ENCODE results near the gene NOTUM.

DNA sequence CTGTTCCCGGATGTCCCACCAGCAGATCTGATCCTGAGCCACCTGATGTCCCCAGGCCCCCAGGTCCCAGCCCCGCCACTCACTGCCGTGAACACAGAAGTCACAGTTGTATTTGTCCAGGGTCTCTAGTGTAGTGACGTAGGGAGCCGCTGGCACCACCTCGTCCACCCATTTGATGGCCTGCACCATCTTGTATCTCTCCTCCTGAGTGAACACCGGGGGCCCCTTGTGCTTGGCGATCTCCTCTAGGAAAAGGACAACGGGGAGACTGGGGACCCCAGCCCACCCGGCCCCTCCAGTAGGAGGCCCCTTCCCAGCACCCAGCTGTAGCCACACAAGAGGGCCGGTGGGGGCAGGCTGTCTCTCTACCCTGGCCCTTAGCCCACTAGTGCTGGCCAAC is 52.2 kb downstream of the NOTUM start:
- TF ChIP-seq, protein P1, sequence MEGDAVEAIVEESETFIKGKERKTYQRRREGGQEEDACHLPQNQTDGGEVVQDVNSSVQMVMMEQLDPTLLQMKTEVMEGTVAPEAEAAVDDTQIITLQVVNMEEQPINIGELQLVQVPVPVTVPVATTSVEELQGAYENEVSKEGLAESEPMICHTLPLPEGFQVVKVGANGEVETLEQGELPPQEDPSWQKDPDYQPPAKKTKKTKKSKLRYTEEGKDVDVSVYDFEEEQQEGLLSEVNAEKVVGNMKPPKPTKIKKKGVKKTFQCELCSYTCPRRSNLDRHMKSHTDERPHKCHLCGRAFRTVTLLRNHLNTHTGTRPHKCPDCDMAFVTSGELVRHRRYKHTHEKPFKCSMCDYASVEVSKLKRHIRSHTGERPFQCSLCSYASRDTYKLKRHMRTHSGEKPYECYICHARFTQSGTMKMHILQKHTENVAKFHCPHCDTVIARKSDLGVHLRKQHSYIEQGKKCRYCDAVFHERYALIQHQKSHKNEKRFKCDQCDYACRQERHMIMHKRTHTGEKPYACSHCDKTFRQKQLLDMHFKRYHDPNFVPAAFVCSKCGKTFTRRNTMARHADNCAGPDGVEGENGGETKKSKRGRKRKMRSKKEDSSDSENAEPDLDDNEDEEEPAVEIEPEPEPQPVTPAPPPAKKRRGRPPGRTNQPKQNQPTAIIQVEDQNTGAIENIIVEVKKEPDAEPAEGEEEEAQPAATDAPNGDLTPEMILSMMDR (IDR thresholded peaks at IDR 0.05 in 4 of 5, conservative IDR thresholded peaks at IDR 0.05 in 1 of 5): no peak
- TF ChIP-seq POLR2A (IDR thresholded peaks at IDR 0.05): no peak

Measured in gastrocnemius medialis (tissue), 4 donors.